ENCODE measurements around the gene S100A4.
"Not testable (repeated sequence)": the region's sequence is repeated elsewhere in the genome, so short reads cannot be mapped to it uniquely, and the experiment has no call there.

Gene S100A4

GRCh38 chr1:153578490-153578889, 32.9 kb upstream of the S100A4 start:
- H3K27me3 ChIP-seq (ENCODE audit: insufficient read depth, poor library complexity, severe bottlenecking): peaks cover 9% of the 10 kb centered on the region

DNA sequence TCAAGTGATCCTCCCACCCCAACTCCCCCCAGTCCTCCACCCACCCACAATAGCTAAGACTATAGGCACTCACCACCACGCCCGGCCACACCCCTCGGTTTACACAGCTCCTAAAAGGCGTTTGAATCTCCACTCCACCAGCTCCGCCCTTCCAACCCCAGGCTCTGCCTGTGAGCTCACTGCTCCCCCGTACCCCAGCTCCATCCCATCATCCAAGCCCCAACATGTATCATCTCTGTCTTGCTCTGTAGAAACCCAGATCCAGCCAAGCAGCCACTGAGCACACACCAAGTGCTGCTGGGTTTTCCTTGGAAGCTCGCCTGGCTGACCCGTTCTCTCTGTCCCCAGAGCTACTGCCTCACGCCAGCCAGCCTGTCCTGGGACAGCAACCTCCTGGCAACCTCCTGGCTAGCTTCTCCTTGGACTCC, 32.0 kb upstream of the S100A4 start:
- peaks cover 9% of the 10 kb centered on the region for H3K27me3 ChIP-seq (ENCODE audit: insufficient read depth, poor library complexity, severe bottlenecking)
- no peak for TF ChIP-seq POLR2AphosphoS5 (IDR thresholded peaks at IDR 0.05; ENCODE audit: low read depth)
- no peak for DNase-seq (ENCODE audit: low read depth in 1 of 2, low spot score in 1 of 2)
- H3K27ac ChIP-seq (replicated peaks): no peak overlapping the region
- no peak overlapping the region for H3K4me3 ChIP-seq (replicated peaks; ENCODE audit: insufficient read depth, low read length)

More at GRCh38 chr1:153578490-153578889, 32.9 kb upstream of the S100A4 start:
- H3K27ac ChIP-seq (replicated peaks): no peak overlapping the region
- no peak overlapping the region for H3K4me3 ChIP-seq (replicated peaks; ENCODE audit: insufficient read depth, low read length)
- DNase-seq (ENCODE audit: low read depth in 1 of 2, low spot score in 1 of 2): no peak
- TF ChIP-seq POLR2AphosphoS5 (IDR thresholded peaks at IDR 0.05; ENCODE audit: low read depth): no peak
- TF ChIP-seq, protein P1, sequence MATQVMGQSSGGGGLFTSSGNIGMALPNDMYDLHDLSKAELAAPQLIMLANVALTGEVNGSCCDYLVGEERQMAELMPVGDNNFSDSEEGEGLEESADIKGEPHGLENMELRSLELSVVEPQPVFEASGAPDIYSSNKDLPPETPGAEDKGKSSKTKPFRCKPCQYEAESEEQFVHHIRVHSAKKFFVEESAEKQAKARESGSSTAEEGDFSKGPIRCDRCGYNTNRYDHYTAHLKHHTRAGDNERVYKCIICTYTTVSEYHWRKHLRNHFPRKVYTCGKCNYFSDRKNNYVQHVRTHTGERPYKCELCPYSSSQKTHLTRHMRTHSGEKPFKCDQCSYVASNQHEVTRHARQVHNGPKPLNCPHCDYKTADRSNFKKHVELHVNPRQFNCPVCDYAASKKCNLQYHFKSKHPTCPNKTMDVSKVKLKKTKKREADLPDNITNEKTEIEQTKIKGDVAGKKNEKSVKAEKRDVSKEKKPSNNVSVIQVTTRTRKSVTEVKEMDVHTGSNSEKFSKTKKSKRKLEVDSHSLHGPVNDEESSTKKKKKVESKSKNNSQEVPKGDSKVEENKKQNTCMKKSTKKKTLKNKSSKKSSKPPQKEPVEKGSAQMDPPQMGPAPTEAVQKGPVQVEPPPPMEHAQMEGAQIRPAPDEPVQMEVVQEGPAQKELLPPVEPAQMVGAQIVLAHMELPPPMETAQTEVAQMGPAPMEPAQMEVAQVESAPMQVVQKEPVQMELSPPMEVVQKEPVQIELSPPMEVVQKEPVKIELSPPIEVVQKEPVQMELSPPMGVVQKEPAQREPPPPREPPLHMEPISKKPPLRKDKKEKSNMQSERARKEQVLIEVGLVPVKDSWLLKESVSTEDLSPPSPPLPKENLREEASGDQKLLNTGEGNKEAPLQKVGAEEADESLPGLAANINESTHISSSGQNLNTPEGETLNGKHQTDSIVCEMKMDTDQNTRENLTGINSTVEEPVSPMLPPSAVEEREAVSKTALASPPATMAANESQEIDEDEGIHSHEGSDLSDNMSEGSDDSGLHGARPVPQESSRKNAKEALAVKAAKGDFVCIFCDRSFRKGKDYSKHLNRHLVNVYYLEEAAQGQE (IDR thresholded peaks at IDR 0.05; ENCODE audit: insufficient replicate concordance, low read depth): no peak
- no peak for TF ChIP-seq GABPA (IDR thresholded peaks at IDR 0.05; ENCODE audit: low read depth)
- no peak for TF ChIP-seq SPI1 (IDR thresholded peaks at IDR 0.05; ENCODE audit: borderline replicate concordance, low read depth)
- TF ChIP-seq, protein P2, sequence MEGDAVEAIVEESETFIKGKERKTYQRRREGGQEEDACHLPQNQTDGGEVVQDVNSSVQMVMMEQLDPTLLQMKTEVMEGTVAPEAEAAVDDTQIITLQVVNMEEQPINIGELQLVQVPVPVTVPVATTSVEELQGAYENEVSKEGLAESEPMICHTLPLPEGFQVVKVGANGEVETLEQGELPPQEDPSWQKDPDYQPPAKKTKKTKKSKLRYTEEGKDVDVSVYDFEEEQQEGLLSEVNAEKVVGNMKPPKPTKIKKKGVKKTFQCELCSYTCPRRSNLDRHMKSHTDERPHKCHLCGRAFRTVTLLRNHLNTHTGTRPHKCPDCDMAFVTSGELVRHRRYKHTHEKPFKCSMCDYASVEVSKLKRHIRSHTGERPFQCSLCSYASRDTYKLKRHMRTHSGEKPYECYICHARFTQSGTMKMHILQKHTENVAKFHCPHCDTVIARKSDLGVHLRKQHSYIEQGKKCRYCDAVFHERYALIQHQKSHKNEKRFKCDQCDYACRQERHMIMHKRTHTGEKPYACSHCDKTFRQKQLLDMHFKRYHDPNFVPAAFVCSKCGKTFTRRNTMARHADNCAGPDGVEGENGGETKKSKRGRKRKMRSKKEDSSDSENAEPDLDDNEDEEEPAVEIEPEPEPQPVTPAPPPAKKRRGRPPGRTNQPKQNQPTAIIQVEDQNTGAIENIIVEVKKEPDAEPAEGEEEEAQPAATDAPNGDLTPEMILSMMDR (IDR thresholded peaks at IDR 0.05; ENCODE audit: insufficient read depth, low read length): no peak

- Histone ChIP-seq H3K27ac (replicated peaks) (no peak overlapping the region), H3K27me3 (ENCODE audit: insufficient read depth, poor library complexity, severe bottlenecking) (peaks cover 9% of the 10 kb centered on the region), H3K4me3 (replicated peaks; ENCODE audit: insufficient read depth, low read length) (no peak overlapping the region)
- TF ChIP-seq, protein P1 (IDR thresholded peaks at IDR 0.05; ENCODE audit: insufficient replicate concordance, low read depth): no peak
- TF ChIP-seq POLR2AphosphoS5 (IDR thresholded peaks at IDR 0.05; ENCODE audit: low read depth): no peak
- TF ChIP-seq SPI1 (IDR thresholded peaks at IDR 0.05; ENCODE audit: borderline replicate concordance, low read depth): no peak
- TF ChIP-seq, protein P2 (IDR thresholded peaks at IDR 0.05; ENCODE audit: insufficient read depth, low read length): no peak
- no peak for TF ChIP-seq GABPA (IDR thresholded peaks at IDR 0.05; ENCODE audit: low read depth)
- no peak for DNase-seq (ENCODE audit: low read depth in 1 of 2, low spot score in 1 of 2)
Observed at GRCh38 chr1:153577138-153577537, 31.5 kb upstream of the S100A4 start.

DNA sequence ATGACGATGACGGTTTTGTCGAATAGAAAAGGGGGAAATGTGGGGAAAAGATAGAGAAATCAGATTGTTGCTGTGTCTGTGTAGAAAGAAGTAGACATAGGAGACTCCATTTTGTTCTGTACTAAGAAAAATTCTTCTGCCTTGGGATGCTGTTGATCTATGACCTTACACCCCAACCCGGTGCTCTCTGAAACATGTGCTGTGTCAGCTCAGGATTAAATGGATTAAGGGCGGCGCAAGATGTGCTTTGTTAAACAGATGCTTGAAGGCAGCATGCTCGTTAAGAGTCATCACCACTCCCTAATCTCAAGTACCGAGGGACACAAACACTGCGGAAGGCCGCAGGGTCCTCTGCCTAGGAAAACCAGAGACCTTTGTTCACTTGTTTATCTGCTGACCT, 29.9 kb upstream of the S100A4 start:
- not testable (repeated sequence) for H3K27me3 ChIP-seq (ENCODE audit: insufficient read depth, poor library complexity, severe bottlenecking); DNase-seq (ENCODE audit: low read depth in 1 of 2, low spot score in 1 of 2); H3K27ac ChIP-seq (replicated peaks); H3K4me3 ChIP-seq (replicated peaks; ENCODE audit: insufficient read depth, low read length)

DNA sequence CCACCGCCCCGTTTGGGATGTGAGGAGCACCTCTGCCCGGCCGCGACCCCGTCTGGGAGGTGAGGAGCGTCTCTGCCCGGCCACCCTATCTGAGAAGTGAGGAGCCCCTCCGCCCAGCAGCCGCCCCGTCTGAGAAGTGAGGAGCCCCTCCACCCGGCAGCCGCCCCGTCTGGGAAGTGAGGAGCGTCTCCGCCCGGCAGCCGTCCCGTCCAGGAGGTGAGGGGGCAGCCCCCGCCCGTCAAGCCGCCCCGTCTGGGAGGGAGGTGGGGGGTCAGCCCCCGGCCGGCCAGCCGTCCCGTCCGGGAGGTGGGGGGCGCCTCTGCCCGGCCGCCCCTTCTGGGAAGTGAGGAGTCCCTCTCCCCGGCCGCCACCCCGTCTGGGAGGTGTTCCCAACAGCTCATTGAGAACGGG, 29.5 kb upstream of the S100A4 start:
- H3K27me3 ChIP-seq (ENCODE audit: insufficient read depth, poor library complexity, severe bottlenecking); H3K4me3 ChIP-seq (replicated peaks; ENCODE audit: insufficient read depth, low read length); DNase-seq (ENCODE audit: low read depth in 1 of 2, low spot score in 1 of 2); H3K27ac ChIP-seq (replicated peaks): not testable (repeated sequence)
